CD4-positive, alpha-beta T cell treated with Interleukin-15 for 4 hours (primary cell): ENCODE data around the gene SCUBE1.

ENCODE experiments used
- DNase-seq: peaks from one replicate; pipeline ENCODE4 v3.0.0-alpha.2; 2020; ENCODE audit warnings: low spot score

Gene SCUBE1

GRCh38 chr22:43326331-43327156 is 16.6 kb downstream of the SCUBE1 start:
- DNase-seq, result no peak

- DNase-seq, result no peak
Observed at GRCh38 chr22:43325176-43325575, 18.0 kb downstream of the SCUBE1 start.

- DNase-seq, result no peak
Observed at GRCh38 chr22:43320943-43321900, 21.9 kb downstream of the SCUBE1 start.

GRCh38 chr22:43319661-43320486 is 23.3 kb downstream of the SCUBE1 start:
- DNase-seq, result no peak

GRCh38 chr22:43317239-43317638 is 25.9 kb downstream of the SCUBE1 start:
- DNase-seq, result no peak

- no peak for DNase-seq
Observed at GRCh38 chr22:43315687-43316217, 27.4 kb downstream of the SCUBE1 start.

- DNase-seq, result no peak
Observed at GRCh38 chr22:43314611-43315010, 28.6 kb downstream of the SCUBE1 start.

- DNase-seq, result no peak
Observed at GRCh38 chr22:43313890-43314474, 29.2 kb downstream of the SCUBE1 start.

- DNase-seq, result no peak
Observed at GRCh38 chr22:43313244-43313889, 29.8 kb downstream of the SCUBE1 start.

- no peak for DNase-seq
Observed at GRCh38 chr22:43312608-43313007, 30.6 kb downstream of the SCUBE1 start.

GRCh38 chr22:43310798-43311197 is 32.4 kb downstream of the SCUBE1 start:
- no peak for DNase-seq

- no peak for DNase-seq
Observed at GRCh38 chr22:43310311-43310710, 32.9 kb downstream of the SCUBE1 start.

GRCh38 chr22:43308836-43309235 is 34.3 kb downstream of the SCUBE1 start:
- no peak for DNase-seq

GRCh38 chr22:43308060-43308830 is 34.9 kb downstream of the SCUBE1 start:
- no peak for DNase-seq

- DNase-seq, result no peak
Observed at GRCh38 chr22:43305806-43306205, 37.4 kb downstream of the SCUBE1 start.

- DNase-seq, result no peak
Observed at GRCh38 chr22:43304831-43305590, 38.2 kb downstream of the SCUBE1 start.

- no peak for DNase-seq
Observed at GRCh38 chr22:43303751-43304150, 39.4 kb downstream of the SCUBE1 start.

GRCh38 chr22:43303166-43303565 is 40.0 kb downstream of the SCUBE1 start:
- DNase-seq, result no peak

- no peak for DNase-seq
Observed at GRCh38 chr22:43302531-43303041, 40.6 kb downstream of the SCUBE1 start.
